HEK293T (cell line): Measurements from ENCODE around the gene HES7.

Experiments
- CTCF ChIA-PET: fragments of 350-600 bp; formaldehyde crosslinking; extraction: SDS; loops from one replicate; lab custom pipeline; 2021; ENCODE audit warnings: antibody characterized with exemption, inconsistent platforms; lab: Yijun Ruan, JAX
- POLR2A ChIA-PET: fragments of 350-600 bp; formaldehyde crosslinking; extraction: SDS; loops from one replicate; lab custom pipeline; 2020; ENCODE audit warnings: antibody characterized with exemption, inconsistent platforms; lab: Yijun Ruan, JAX
- DNase-seq: peaks from one replicate; pipeline ENCODE4 v3.0.0; 2012; ENCODE audit warnings: mixed read lengths; ENCODE audit errors: extremely low spot score
- ARNT ChIP-seq: fragments of 450-650 bp; IDR thresholded peaks from 2 replicates; pipeline ENCODE4 v1.6.1; 2017; ENCODE audit warnings: mild to moderate bottlenecking
- BHLHE40 ChIP-seq: fragments of 450-650 bp; IDR thresholded peaks from 2 replicates; pipeline ENCODE4 v1.6.1; 2016; ENCODE audit warnings: mild to moderate bottlenecking, moderate library complexity, borderline replicate concordance
- CTBP1 ChIP-seq: fragments of 450-650 bp; IDR thresholded peaks from 2 replicates; pipeline ENCODE4 v1.6.1; 2016; ENCODE audit warnings: borderline replicate concordance
- FOXA1 ChIP-seq: fragments of 450-650 bp; IDR thresholded peaks from 2 replicates; pipeline ENCODE4 v1.6.1; 2016; ENCODE audit warnings: mild to moderate bottlenecking
- FOXK2 ChIP-seq: fragments of 450-650 bp; IDR thresholded peaks from 2 replicates; pipeline ENCODE4 v1.6.1; 2016; ENCODE audit warnings: mild to moderate bottlenecking
- FOXM1 ChIP-seq: fragments of 450-650 bp; IDR thresholded peaks from 2 replicates; pipeline ENCODE4 v1.6.1; 2017; ENCODE audit warnings: mild to moderate bottlenecking, borderline replicate concordance
- HDGF ChIP-seq: fragments of 450-650 bp; IDR thresholded peaks from 2 replicates; pipeline ENCODE4 v1.6.1; 2017; ENCODE audit warnings: antibody characterized with exemption, borderline replicate concordance
- L3MBTL2 ChIP-seq: fragments of 450-650 bp; conservative IDR thresholded peaks from 2 replicates; pipeline ENCODE4 v1.6.1; 2016; ENCODE audit warnings: mild to moderate bottlenecking
- LEF1 ChIP-seq: fragments of 450-650 bp; IDR thresholded peaks from 2 replicates; pipeline ENCODE4 v1.6.1; 2017; ENCODE audit warnings: mild to moderate bottlenecking, borderline replicate concordance
- NFRKB ChIP-seq: fragments of 450-650 bp; IDR thresholded peaks from 2 replicates; pipeline ENCODE4 v1.6.1; 2016; ENCODE audit warnings: mild to moderate bottlenecking, moderate library complexity
- PKNOX1 ChIP-seq: fragments of 450-650 bp; IDR thresholded peaks from 2 replicates; pipeline ENCODE4 v1.6.1; 2016
- SP1 ChIP-seq: fragments of 450-650 bp; IDR thresholded peaks from 2 replicates; pipeline ENCODE4 v1.6.1; 2017
- SUZ12 ChIP-seq: fragments of 450-650 bp; IDR thresholded peaks from 2 replicates; pipeline ENCODE4 v1.6.1; 2016; ENCODE audit warnings: mild to moderate bottlenecking
- TARDBP ChIP-seq: fragments of 450-650 bp; IDR thresholded peaks from 2 replicates; pipeline ENCODE4 v1.6.1; 2016
- ZNF384 ChIP-seq: fragments of 450-650 bp; IDR thresholded peaks from 2 replicates; pipeline ENCODE4 v1.6.1; 2016

The HES7 gene

GRCh38 chr17:8117980-8118768 is 5.7 kb downstream of the HES7 start, which contains the start of gene ALOXE3:
TSS of gene ALOXE3 (minus strand) at chr17:8118514. CDS start at chr17:8117990, 524 bp downstream.
- ChIA-PET CTCF (interaction anchor here (0.5 to 3.1 kb wide), 14 partner anchors 8 to 129 kb away, joined by 3 to 13 read pairs (median 4); no protein-coding TSS in a partner anchor), POLR2A (interaction anchor here (0.9 to 3.1 kb wide), 8 partner anchors 10 to 105 kb away, joined by 3 to 22 read pairs (median 5); partner anchors contain the start of gene AURKB)
- peak; percentile 75 for TF ChIP-seq PKNOX1
- TF ChIP-seq ZNF384 = no peak
- no peak for DNase-seq

- CTCF ChIA-PET = interaction anchor here (0.6 to 1.2 kb wide), 4 partner anchors 44 to 68 kb away, joined by 3 to 6 read pairs (median 4); no protein-coding TSS in a partner anchor
- no peak for DNase-seq
- POLR2A ChIA-PET = interaction anchor here (0.7 to 1.5 kb wide), 3 partner anchors 39 to 56 kb away, joined by 3 read pairs; no protein-coding TSS in a partner anchor
- no peak for TF ChIP-seq NFRKB
These were observed 6.4 kb downstream of the HES7 start for GRCh38 chr17:8117367-8117979.

GRCh38 chr17:8116776-8117175 is 7.1 kb downstream of the HES7 start:
- ChIA-PET CTCF (interaction anchor here (1.2 kb wide), 1 partner anchor 56 kb away, joined by 3 read pairs; no protein-coding TSS in a partner anchor), POLR2A (interaction anchor here (0.7 to 1.5 kb wide), 2 partner anchors 40 to 43 kb away, joined by 3 read pairs; no protein-coding TSS in a partner anchor)
- no peak for DNase-seq
- TF ChIP-seq TARDBP (no peak), CTBP1 (no peak), SP1 (no peak), PKNOX1 (no peak), FOXA1 (no peak), ZNF384 (no peak), BHLHE40 (no peak), FOXM1 (no peak), NFRKB (no peak), SUZ12 (no peak), FOXK2 (no peak), HDGF (no peak)

- ChIA-PET CTCF (interaction anchor here (0.7 to 3.0 kb wide), 6 partner anchors 9 to 50 kb away, joined by 3 to 18 read pairs (median 10); no protein-coding TSS in a partner anchor), POLR2A (interaction anchor here (0.6 to 0.9 kb wide), 2 partner anchors 62 to 112 kb away, joined by 3 read pairs; no protein-coding TSS in a partner anchor)
- DNase-seq = no peak
- TF ChIP-seq BHLHE40 (no peak), FOXA1 (no peak), ZNF384 (no peak), FOXK2 (no peak), CTBP1 (no peak), FOXM1 (no peak), L3MBTL2 (no peak)
These were observed 13.0 kb downstream of the HES7 start for GRCh38 chr17:8110907-8111306.

GRCh38 chr17:8110456-8110804 is 13.5 kb downstream of the HES7 start:
- TF ChIP-seq ARNT (no peak), LEF1 (no peak), SUZ12 (no peak), SP1 (no peak)
- ChIA-PET CTCF (interaction anchor here (0.7 to 3.0 kb wide), 6 partner anchors 9 to 50 kb away, joined by 3 to 18 read pairs (median 10); no protein-coding TSS in a partner anchor), POLR2A (interaction anchor here (0.6 to 0.9 kb wide), 3 partner anchors 37 to 112 kb away, joined by 3 read pairs; no protein-coding TSS in a partner anchor)
- no peak for DNase-seq

- TF ChIP-seq FOXK2 (no peak), TARDBP (no peak)
- peak; percentile 79 for DNase-seq
- ChIA-PET CTCF (interaction anchor here (0.6 to 3.0 kb wide), 7 partner anchors 10 to 227 kb away, joined by 3 to 18 read pairs (median 9); no protein-coding TSS in a partner anchor), POLR2A (interaction anchor here (0.7 to 0.9 kb wide), 2 partner anchors 36 to 113 kb away, joined by 3 read pairs; no protein-coding TSS in a partner anchor)
These were observed 14.0 kb downstream of the HES7 start for GRCh38 chr17:8109661-8110455.
